Measurements from ENCODE around the gene USP3. TPM values are rescaled to one million over a fixed set of nuclear protein-coding genes. Genes with fewer than 3 reads are reported as not detected.

Gene USP3
- total RNA-seq, 2 experiments from 2014 or later = 34.6 to 53.0 TPM

DNA sequence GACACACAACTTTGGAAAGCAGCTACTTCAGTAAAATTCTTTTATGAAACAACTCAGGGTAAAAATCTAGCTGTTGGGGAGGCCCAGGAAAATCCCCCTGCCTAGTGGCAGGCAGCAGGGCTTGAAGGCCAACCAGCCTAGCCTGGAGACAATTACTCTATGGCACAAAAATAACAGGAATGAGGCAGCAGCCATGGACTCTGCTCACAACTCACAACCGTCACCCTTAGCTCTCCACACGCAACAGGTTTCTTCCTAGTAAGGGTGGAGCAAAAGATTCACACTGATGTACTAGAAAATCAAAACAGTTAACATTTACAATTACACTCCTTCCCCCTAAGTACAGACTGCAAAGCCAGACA lies 92.3 kb downstream of the USP3 start:
- Histone ChIP-seq H4K20me1 (ENCODE audit: insufficient read depth, low read length) (no peaks in the 10 kb centered on the region), H3K79me2 (ENCODE audit: insufficient read depth, low read depth, low read length) (no peaks in the 10 kb centered on the region), H3K9me3 (ENCODE audit: low read length) (no peaks in the 10 kb centered on the region), H3K9me2 (ENCODE audit: insufficient read depth, low read length) (no peaks in the 10 kb centered on the region), H3K36me3 (ENCODE audit: insufficient read depth, low read length) (peaks cover 26% of the 10 kb centered on the region), H3K27ac (ENCODE audit: low read depth, low read length, poor library complexity, severe bottlenecking) (no peak overlapping the region), H3K4me1 (ENCODE audit: insufficient read depth, low read length, poor library complexity, severe bottlenecking) (peaks cover 44% of the 10 kb centered on the region), H2AFZ (ENCODE audit: low read length) (no peak overlapping the region), H3K4me2 (ENCODE audit: low read length) (no peak overlapping the region), H3K4me3 (ENCODE audit: low read depth, low read length, poor library complexity, severe bottlenecking) (no peak overlapping the region)
- DNase-seq (ENCODE audit: low spot score) = no peak
- ChIA-PET POLR2A (interaction anchor here (0.7 to 1.5 kb wide), 3 partner anchors 12 to 130 kb away, joined by 3 to 4 read pairs (median 3); no protein-coding TSS in a partner anchor), CTCF (ENCODE audit: unreplicated experiment) (no interaction called here)
- BruUV-seq (replicated peaks) = no TSS peak
- TF ChIP-seq CTCF (conservative IDR thresholded peaks at IDR 0.05; ENCODE audit: low read length) = no peak
- TF ChIP-seq EZH2phosphoT487 (IDR thresholded peaks at IDR 0.05; ENCODE audit: borderline replicate concordance, low read depth, low read length) = no peak
- intact Hi-C loops (cut with micrococcal nuclease; ENCODE audit: unreplicated experiment) = loop anchor here (5.0 kb wide), 1 partner anchor 89 kb away; no protein-coding TSS in a partner anchor

DNA sequence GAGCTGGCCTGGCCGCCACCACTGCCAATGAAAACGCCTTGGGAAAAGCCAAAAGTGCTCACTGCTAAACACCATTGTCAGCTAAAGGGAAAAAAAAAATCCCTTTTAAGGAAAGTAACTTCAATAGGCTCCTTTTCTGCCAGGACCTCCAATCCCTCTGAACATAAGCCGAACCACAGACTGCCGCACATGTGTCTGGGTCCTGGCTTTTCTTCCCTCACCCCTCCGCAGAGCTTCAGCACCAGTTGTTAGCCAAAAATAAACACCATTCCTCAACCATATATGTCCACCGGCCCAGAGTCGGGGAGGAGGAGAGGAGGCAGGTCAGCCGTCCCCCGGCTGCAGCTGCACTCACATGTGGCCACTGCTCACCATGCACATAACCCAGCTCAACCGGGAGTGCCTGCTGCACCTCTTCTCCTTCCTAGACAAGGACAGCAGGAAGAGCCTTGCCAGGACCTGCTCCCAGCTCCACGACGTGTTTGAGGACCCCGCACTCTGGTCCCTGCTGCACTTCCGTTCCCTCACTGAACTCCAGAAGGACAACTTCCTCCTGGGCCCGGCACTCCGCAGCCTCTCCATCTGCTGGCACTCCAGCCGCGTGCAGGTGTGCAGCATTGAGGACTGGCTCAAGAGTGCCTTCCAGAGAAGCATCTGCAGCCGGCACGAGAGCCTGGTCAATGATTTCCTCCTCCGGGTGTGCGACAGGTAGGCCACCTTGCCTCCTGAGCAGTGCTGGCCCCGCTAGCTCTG lies 92.8 kb downstream of the USP3 start, which contains the start of gene FBXL22:
TSS of gene FBXL22 (plus strand) at position 350 of the 753 bp plus-strand sequence. CDS start at position 356, 6 bp downstream.
- Histone ChIP-seq H3K4me3 (ENCODE audit: low read depth, low read length, poor library complexity, severe bottlenecking) (no peak within 1 kb of the TSS), H4K20me1 (ENCODE audit: insufficient read depth, low read length) (no peaks in the 10 kb centered on the region), H3K4me2 (ENCODE audit: low read length) (no peak within 1 kb of the TSS; the same call in 1 of the 2 replicates), H3K36me3 (ENCODE audit: insufficient read depth, low read length) (peaks cover 25% of the 10 kb centered on the region), H3K9me2 (ENCODE audit: insufficient read depth, low read length) (no peaks in the 10 kb centered on the region), H3K27ac (ENCODE audit: low read depth, low read length, poor library complexity, severe bottlenecking) (no peak within 1 kb of the TSS), H3K9me3 (ENCODE audit: low read length) (no peaks in the 10 kb centered on the region), H2AFZ (ENCODE audit: low read length) (no peak within 1 kb of the TSS), H3K79me2 (ENCODE audit: insufficient read depth, low read depth, low read length) (no peaks in the 10 kb centered on the region), H3K4me1 (ENCODE audit: insufficient read depth, low read length, poor library complexity, severe bottlenecking) (peaks cover 49% of the 10 kb centered on the region)
- TF ChIP-seq CTCF (conservative IDR thresholded peaks at IDR 0.05; ENCODE audit: low read length) (no peak), EZH2phosphoT487 (IDR thresholded peaks at IDR 0.05; ENCODE audit: borderline replicate concordance, low read depth, low read length) (no peak)
- no TSS peak for BruUV-seq (replicated peaks)
- ChIA-PET CTCF (ENCODE audit: unreplicated experiment) (no interaction called here), POLR2A (interaction anchor here (0.7 to 1.5 kb wide), 2 partner anchors 91 to 131 kb away, joined by 3 to 4 read pairs; no protein-coding TSS in a partner anchor)
- DNase-seq (ENCODE audit: low spot score) = no peak
- intact Hi-C loops (cut with micrococcal nuclease; ENCODE audit: unreplicated experiment) = loop anchor here (5.0 kb wide), 1 partner anchor 90 kb away; no protein-coding TSS in a partner anchor

GRCh38 chr15:63597821-63598220 lies 93.4 kb downstream of the USP3 start:
- intact Hi-C loops (cut with micrococcal nuclease; ENCODE audit: unreplicated experiment) = loop anchor here (5.0 kb wide), 1 partner anchor 91 kb away; no protein-coding TSS in a partner anchor
- H3K79me2 ChIP-seq (ENCODE audit: insufficient read depth, low read depth, low read length) = no peaks in the 10 kb centered on the region
- peaks cover 55% of the 10 kb centered on the region for H3K4me1 ChIP-seq (ENCODE audit: insufficient read depth, low read length, poor library complexity, severe bottlenecking)
- ChIA-PET POLR2A (no interaction called here), CTCF (ENCODE audit: unreplicated experiment) (no interaction called here)
- no peak overlapping the region for H3K4me3 ChIP-seq (ENCODE audit: low read depth, low read length, poor library complexity, severe bottlenecking)
- H3K9me2 ChIP-seq (ENCODE audit: insufficient read depth, low read length) = no peaks in the 10 kb centered on the region
- H3K36me3 ChIP-seq (ENCODE audit: insufficient read depth, low read length) = peaks cover 20% of the 10 kb centered on the region
- no peak overlapping the region for H3K27ac ChIP-seq (ENCODE audit: low read depth, low read length, poor library complexity, severe bottlenecking)
- H3K9me3 ChIP-seq (ENCODE audit: low read length) = no peaks in the 10 kb centered on the region
- no peak for TF ChIP-seq EZH2phosphoT487 (IDR thresholded peaks at IDR 0.05; ENCODE audit: borderline replicate concordance, low read depth, low read length)
- TF ChIP-seq CTCF (conservative IDR thresholded peaks at IDR 0.05; ENCODE audit: low read length) = no peak
- no peak overlapping the region; the same call in 1 of the 2 replicates for H3K4me2 ChIP-seq (ENCODE audit: low read length)
- DNase-seq (ENCODE audit: low spot score) = no peak
- H4K20me1 ChIP-seq (ENCODE audit: insufficient read depth, low read length) = no peaks in the 10 kb centered on the region
- no peak overlapping the region for H2AFZ ChIP-seq (ENCODE audit: low read length)
- no TSS peak for BruUV-seq (replicated peaks)
